Measurements from ENCODE around the gene DAND5.

The DAND5 gene

DNA sequence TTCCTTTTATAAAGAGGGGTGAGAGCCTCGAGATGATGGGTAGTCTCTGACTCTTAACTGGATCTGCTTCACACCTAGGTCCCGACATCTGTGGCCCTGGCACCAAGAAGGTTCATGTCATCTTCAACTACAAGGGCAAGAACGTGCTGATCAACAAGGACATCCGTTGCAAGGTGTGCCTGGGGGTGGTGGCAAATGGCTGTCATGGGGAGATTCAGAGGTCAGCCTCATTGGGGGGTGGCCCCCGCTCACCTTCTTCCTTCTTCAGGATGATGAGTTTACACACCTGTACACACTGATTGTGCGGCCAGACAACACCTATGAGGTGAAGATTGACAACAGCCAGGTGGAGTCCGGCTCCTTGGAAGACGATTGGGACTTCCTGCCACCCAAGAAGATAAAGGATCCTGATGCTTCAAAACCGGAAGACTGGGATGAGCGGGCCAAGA lies 29.4 kb upstream of the DAND5 start:
- peak overlapping the region; percentile 15 to 96 for H3K27ac ChIP-seq
- no peak for TF ChIP-seq CTCF (IDR thresholded peaks at IDR 0.05)

DNA sequence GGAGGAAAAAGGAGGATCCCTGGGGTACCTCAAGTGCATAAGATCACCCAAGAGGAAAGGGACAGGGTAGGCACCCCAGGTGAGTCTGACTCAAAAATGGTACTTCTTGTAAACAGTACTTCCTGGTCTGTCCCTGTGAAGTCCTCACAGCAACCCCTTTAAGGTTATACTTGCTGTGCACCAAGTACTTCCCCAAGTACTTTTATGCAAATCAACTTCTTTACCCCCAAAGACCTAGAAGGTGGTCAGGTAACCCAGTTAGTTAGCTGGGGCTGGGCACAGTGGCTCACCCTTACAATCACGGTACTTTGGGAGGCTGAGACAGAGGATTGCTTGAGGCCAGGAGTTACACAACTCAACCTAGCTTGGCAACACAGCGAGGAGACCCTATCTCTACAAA lies 28.5 kb upstream of the DAND5 start:
- no peak for DNase-seq (ENCODE audit: low spot score)
- TF ChIP-seq CTCF (IDR thresholded peaks at IDR 0.05): no peak
- Histone ChIP-seq H3K4me3 (no peak overlapping the region), H3K27ac (peak overlapping the region in 1 of 2 donors; percentile 15)

More for the DNA sequence above, 29.4 kb upstream of the DAND5 start:
- DNase-seq (ENCODE audit: low spot score): no peak
- H3K4me3 ChIP-seq: peak overlapping the region; percentile 94

GRCh38 chr19:12943437-12944044 lies 25.8 kb upstream of the DAND5 start:
- no peak for TF ChIP-seq CTCF (IDR thresholded peaks at IDR 0.05)
- H3K27ac ChIP-seq: peak overlapping the region in 1 of 2 donors; percentile 27
- no peak overlapping the region for H3K4me3 ChIP-seq
- no peak for DNase-seq (ENCODE audit: low spot score)

DNA sequence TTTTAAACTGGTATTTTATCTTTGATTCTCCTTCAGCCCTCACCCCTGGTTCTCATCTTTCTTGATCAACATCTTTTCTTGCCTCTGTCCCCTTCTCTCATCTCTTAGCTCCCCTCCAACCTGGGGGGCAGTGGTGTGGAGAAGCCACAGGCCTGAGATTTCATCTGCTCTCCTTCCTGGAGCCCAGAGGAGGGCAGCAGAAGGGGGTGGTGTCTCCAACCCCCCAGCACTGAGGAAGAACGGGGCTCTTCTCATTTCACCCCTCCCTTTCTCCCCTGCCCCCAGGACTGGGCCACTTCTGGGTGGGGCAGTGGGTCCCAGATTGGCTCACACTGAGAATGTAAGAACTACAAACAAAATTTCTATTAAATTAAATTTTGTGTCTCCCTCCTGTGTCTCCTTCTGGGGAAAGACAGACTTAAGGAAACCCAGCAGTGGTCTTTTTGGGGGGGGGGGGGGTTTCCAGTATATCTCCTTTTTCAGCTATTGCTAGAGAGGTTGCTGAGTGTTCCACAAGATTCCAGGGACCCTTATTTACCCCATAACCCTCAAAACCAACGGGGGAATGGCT lies 25.2 kb upstream of the DAND5 start:
- TF ChIP-seq CTCF (IDR thresholded peaks at IDR 0.05): no peak
- no peak overlapping the region for H3K27ac ChIP-seq
- no peak for DNase-seq (ENCODE audit: low spot score)
- H3K4me3 ChIP-seq: no peak overlapping the region

GRCh38 chr19:12945479-12946091 lies 23.8 kb upstream of the DAND5 start, which contains the start of gene RAD23A:
Gene RAD23A, plus strand, starts transcription at chr19:12945862. Its CDS starts 87 bp downstream, at chr19:12945949.
- no peak for TF ChIP-seq CTCF (IDR thresholded peaks at IDR 0.05)
- DNase-seq (ENCODE audit: low spot score): peak; percentile 97
- peak within 1 kb of the TSS; percentile 99 for H3K4me3 ChIP-seq

DNA sequence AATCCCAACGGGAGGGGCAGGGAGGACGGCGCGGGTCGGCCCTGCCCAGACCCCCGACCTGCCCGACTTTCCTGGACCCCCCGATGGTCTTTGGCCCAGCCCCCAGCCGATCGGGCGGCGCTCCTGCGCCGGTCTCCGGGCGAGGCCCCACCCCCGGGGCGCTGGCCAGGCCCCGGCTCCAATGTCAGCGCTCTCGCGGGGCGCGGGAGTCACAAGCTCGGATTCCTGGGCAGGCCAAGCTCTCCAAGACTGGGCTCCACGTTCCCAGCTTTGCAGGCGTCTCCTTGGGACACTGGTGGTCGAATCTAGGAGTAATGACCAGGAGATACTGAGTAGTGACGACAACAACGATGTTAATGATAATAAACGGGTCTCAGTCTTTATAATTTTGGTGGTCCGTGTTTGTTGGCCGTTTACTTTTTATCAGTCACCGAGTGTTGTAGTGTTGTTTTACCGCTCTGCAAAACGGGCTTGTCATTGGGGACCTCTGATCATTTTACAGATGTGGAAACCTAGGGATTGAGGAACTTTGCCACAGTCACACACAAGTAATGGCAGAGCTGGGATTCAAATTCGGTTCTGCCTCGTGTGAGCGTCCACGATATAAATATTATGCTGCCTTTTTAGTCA lies 23.2 kb upstream of the DAND5 start:
- DNase-seq (ENCODE audit: low spot score): peak; percentile 89
- peak overlapping the region; percentile 95 to 99 for H3K27ac ChIP-seq

More at GRCh38 chr19:12945479-12946091, 23.8 kb upstream of the DAND5 start, which contains the start of gene RAD23A:
- peak within 1 kb of the TSS; percentile 95 to 99 for H3K27ac ChIP-seq

More for the DNA sequence above, 23.2 kb upstream of the DAND5 start:
- TF ChIP-seq CTCF (IDR thresholded peaks at IDR 0.05): no peak
- H3K4me3 ChIP-seq: peak overlapping the region; percentile 99
